SK-N-SH (cell line): Measurements from ENCODE around the gene KCTD21. TPM values are rescaled to one million over a fixed set of nuclear protein-coding genes. Genes with fewer than 3 reads are reported as not detected.

ENCODE experiments used
- CTCF ChIA-PET: fragments of 300-600, 350-600 bp; formaldehyde crosslinking; extraction: SDS; loops from one replicate; lab custom pipeline; 2021; lab: Yijun Ruan, JAX
- POLR2A ChIA-PET: fragments of 350-600 bp; sonication (Branson Sonifier 250); formaldehyde crosslinking; extraction: SDS; loops from one replicate; lab custom pipeline; 2020; ENCODE audit warnings: antibody characterized with exemption, inconsistent platforms; lab: Yijun Ruan, JAX
- DNase-seq: peaks from one replicate; pipeline ENCODE4 v3.0.0; 2012
- H2AFZ ChIP-seq: fragments of 200-600 bp; sonication (generic); 2 replicates; pipeline ENCODE4 v1.8.1; 2016; ENCODE audit warnings: antibody characterized with exemption, mild to moderate bottlenecking, low read depth
- H3F3A ChIP-seq: fragments of 200-600 bp; sonication (generic); replicated peaks from 2 replicates; pipeline ENCODE3; 2016; ENCODE audit warnings: antibody characterized with exemption, mild to moderate bottlenecking; ENCODE audit not compliant: insufficient read depth
- H3K27ac ChIP-seq, 2 experiments: fragments of 200-500 bp in 1 of 2; fragments of 200-600 bp in 1 of 2; sonication (Bioruptor generic) in 1 of 2; sonication (generic), shearing (Covaris generic) in 1 of 2; 2 replicates each; pipeline versions ENCODE4 v1.5.1 to v1.6.1; 2014 to 2016; ENCODE audit warnings: low read depth in 2 of 2, inconsistent platforms in 1 of 2, low read length in 1 of 2, mild to moderate bottlenecking in 1 of 2, mixed read lengths in 1 of 2
- H3K27me3 ChIP-seq: fragments of 200-600 bp; sonication (generic), shearing (Covaris generic); 2 replicates; pipeline ENCODE4 v1.6.1; 2016; ENCODE audit warnings: mixed run types; ENCODE audit not compliant: insufficient read depth
- H3K36me3 ChIP-seq, 2 experiments: fragments of 200-500 bp in 1 of 2; fragments of 200-600 bp in 1 of 2; sonication (Bioruptor generic) in 1 of 2; sonication (generic) in 1 of 2; replicated peaks in 1 of 2; 2 replicates each; pipeline versions ENCODE3 to v1.5.1; 2014 to 2016; ENCODE audit warnings: low read length in 1 of 2, mild to moderate bottlenecking in 1 of 2; ENCODE audit not compliant: insufficient read depth in 2 of 2, control insufficient read depth in 1 of 2
- H3K4me1 ChIP-seq, 2 experiments: fragments of 200-500 bp in 1 of 2; fragments of 200-600 bp in 1 of 2; sonication (Bioruptor generic) in 1 of 2; sonication (generic), shearing (Covaris generic) in 1 of 2; 2 replicates each; pipeline versions ENCODE4 v1.5.1 to v1.6.1; 2014 to 2016; ENCODE audit warnings: low read depth in 1 of 2, low read length in 1 of 2, mixed run types in 1 of 2; ENCODE audit not compliant: insufficient read depth in 2 of 2, control insufficient read depth in 1 of 2
- H3K4me2 ChIP-seq: fragments of 200-600 bp; sonication (generic), shearing (Covaris generic); 2 replicates; pipeline ENCODE4 v1.6.1; 2017; ENCODE audit warnings: mixed run types
- H3K4me3 ChIP-seq, 2 experiments: fragments of 200-500 bp in 1 of 2; fragments of 200-600 bp in 1 of 2; sonication (Bioruptor generic) in 1 of 2; sonication (generic), shearing (Covaris generic) in 1 of 2; 2 replicates each; pipeline versions ENCODE4 v1.5.1 to v1.8.1; 2014 to 2016; ENCODE audit warnings: low read depth in 2 of 2, inconsistent platforms in 1 of 2, low read length in 1 of 2, mild to moderate bottlenecking in 1 of 2, mixed read lengths in 1 of 2, moderate library complexity in 1 of 2
- H3K79me2 ChIP-seq: fragments of 200-600 bp; sonication (generic); 2 replicates; pipeline ENCODE4 v1.8.1; 2017; ENCODE audit warnings: mild to moderate bottlenecking; ENCODE audit not compliant: insufficient read depth
- H3K9ac ChIP-seq: fragments of 200-600 bp; sonication (generic); 2 replicates; pipeline ENCODE4 v1.6.1; 2017; ENCODE audit warnings: mixed run types
- H3K9me2 ChIP-seq: fragments of 200-600 bp; sonication (generic); 2 replicates; pipeline ENCODE4 v1.6.1; 2017; ENCODE audit warnings: mixed run types
- H3K9me3 ChIP-seq: fragments of 200-600 bp; sonication (generic); 2 replicates; pipeline ENCODE4 v1.6.1; 2017; ENCODE audit warnings: mixed run types, mild to moderate bottlenecking, moderate library complexity
- H4K20me1 ChIP-seq: fragments of 200-600 bp; sonication (generic); 2 replicates; pipeline ENCODE4 v1.6.1; 2017; ENCODE audit warnings: mild to moderate bottlenecking, mixed run types; ENCODE audit not compliant: insufficient read depth
- CHD2 ChIP-seq: fragments of 150-350 bp; IDR thresholded peaks from 2 replicates; pipeline ENCODE4 v1.6.1; 2018; ENCODE audit warnings: low read length; ENCODE audit not compliant: partially characterized antibody
- EP300 ChIP-seq, 2 experiments: IDR thresholded peaks; 2 replicates each; pipeline versions ENCODE4 v1.4.0 to v1.6.1; 2012; ENCODE audit warnings: borderline replicate concordance in 1 of 2, low read depth in 1 of 2, low read length in 1 of 2
- FOXM1 ChIP-seq: IDR thresholded peaks from 2 replicates; pipeline ENCODE4 v1.4.0; 2012; ENCODE audit warnings: low read depth, mild to moderate bottlenecking
- GABPA ChIP-seq: IDR thresholded peaks from 2 replicates; pipeline ENCODE4 v1.4.0; 2012; ENCODE audit warnings: low read depth, mild to moderate bottlenecking
- GATA2 ChIP-seq: sonication (generic); formaldehyde crosslinking; IDR thresholded peaks from 2 replicates; pipeline ENCODE4 v1.5.0; 2020; ENCODE audit warnings: mild to moderate bottlenecking, missing genetic modification reagents
- JUND ChIP-seq: IDR thresholded peaks from 2 replicates; pipeline ENCODE4 v1.4.0; 2012
- MAX ChIP-seq: IDR thresholded peaks from 2 replicates; pipeline ENCODE4 v1.4.0; 2012; ENCODE audit warnings: low read depth
- MEF2A ChIP-seq: IDR thresholded peaks from 2 replicates; pipeline ENCODE4 v1.4.0; 2012; ENCODE audit warnings: low read depth, borderline replicate concordance
- POLR2AphosphoS5 ChIP-seq: IDR thresholded peaks from 2 replicates; pipeline ENCODE4 v1.6.1; 2012; ENCODE audit warnings: low read depth, low read length
- RAD21 ChIP-seq: IDR thresholded peaks from 2 replicates; pipeline ENCODE4 v1.6.1; 2012; ENCODE audit warnings: mild to moderate bottlenecking, low read length
- RFX5 ChIP-seq: IDR thresholded peaks from 2 replicates; pipeline ENCODE4 v1.6.1; 2012; ENCODE audit warnings: mild to moderate bottlenecking, improper control_type of control experiment, low read length
- TEAD4 ChIP-seq: IDR thresholded peaks from 2 replicates; pipeline ENCODE4 v1.4.0; 2012; ENCODE audit warnings: mild to moderate bottlenecking, borderline replicate concordance; ENCODE audit not compliant: insufficient read depth
- YY1 ChIP-seq: IDR thresholded peaks from 2 replicates; pipeline ENCODE4 v1.4.0; 2012; ENCODE audit warnings: low read depth, mild to moderate bottlenecking
- WGBS: methylation state at CpG from one replicate; pipeline ENCODE4 v1.1.6; 2017; ENCODE audit warnings: low lambda C conversion rate; 5-methylcytosine and 5-hydroxymethylcytosine counted together
- polyA plus RNA-seq, 3 experiments: library from polyadenylated mRNA; depleted of rRNA; stranded (reverse); fragments of >200 nt; gene quantifications; 2 replicates each; pipeline ENCODE4 v1.2.3, GENCODE V29; 2012
- TF ChIP-seq, protein P1 (sequence below): IDR thresholded peaks from 2 replicates; pipeline ENCODE4; 2012
- TF ChIP-seq, protein P2 (sequence below): IDR thresholded peaks from 2 replicates; pipeline ENCODE4 v1.6.1; 2012; ENCODE audit warnings: mild to moderate bottlenecking, low read depth, low read length, moderate library complexity

KCTD21 gene
- polyA plus RNA-seq, 1 of the 3 experiments (the other 2 are of a cell fraction): 5.0 TPM

GRCh38 chr11:78190871-78191538 is 2.6 kb upstream of the KCTD21 start:
- DNase-seq: no peak
- H3K9me3 ChIP-seq: no peaks in the 10 kb centered on the region
- H3K79me2 ChIP-seq: peaks cover 74% of the 10 kb centered on the region
- no peaks in the 10 kb centered on the region for H3K9me2 ChIP-seq
- H3K4me3 ChIP-seq: no peak overlapping the region
- no peaks in the 10 kb centered on the region for H3K36me3 ChIP-seq
- TF ChIP-seq MAX: no peak
- TF ChIP-seq, protein P1, sequence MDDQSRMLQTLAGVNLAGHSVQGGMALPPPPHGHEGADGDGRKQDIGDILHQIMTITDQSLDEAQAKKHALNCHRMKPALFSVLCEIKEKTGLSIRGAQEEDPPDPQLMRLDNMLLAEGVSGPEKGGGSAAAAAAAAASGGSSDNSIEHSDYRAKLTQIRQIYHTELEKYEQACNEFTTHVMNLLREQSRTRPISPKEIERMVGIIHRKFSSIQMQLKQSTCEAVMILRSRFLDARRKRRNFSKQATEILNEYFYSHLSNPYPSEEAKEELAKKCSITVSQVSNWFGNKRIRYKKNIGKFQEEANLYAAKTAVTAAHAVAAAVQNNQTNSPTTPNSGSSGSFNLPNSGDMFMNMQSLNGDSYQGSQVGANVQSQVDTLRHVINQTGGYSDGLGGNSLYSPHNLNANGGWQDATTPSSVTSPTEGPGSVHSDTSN: no peak
- no peak for TF ChIP-seq YY1
- no peak for TF ChIP-seq JUND
- TF ChIP-seq, protein P2, sequence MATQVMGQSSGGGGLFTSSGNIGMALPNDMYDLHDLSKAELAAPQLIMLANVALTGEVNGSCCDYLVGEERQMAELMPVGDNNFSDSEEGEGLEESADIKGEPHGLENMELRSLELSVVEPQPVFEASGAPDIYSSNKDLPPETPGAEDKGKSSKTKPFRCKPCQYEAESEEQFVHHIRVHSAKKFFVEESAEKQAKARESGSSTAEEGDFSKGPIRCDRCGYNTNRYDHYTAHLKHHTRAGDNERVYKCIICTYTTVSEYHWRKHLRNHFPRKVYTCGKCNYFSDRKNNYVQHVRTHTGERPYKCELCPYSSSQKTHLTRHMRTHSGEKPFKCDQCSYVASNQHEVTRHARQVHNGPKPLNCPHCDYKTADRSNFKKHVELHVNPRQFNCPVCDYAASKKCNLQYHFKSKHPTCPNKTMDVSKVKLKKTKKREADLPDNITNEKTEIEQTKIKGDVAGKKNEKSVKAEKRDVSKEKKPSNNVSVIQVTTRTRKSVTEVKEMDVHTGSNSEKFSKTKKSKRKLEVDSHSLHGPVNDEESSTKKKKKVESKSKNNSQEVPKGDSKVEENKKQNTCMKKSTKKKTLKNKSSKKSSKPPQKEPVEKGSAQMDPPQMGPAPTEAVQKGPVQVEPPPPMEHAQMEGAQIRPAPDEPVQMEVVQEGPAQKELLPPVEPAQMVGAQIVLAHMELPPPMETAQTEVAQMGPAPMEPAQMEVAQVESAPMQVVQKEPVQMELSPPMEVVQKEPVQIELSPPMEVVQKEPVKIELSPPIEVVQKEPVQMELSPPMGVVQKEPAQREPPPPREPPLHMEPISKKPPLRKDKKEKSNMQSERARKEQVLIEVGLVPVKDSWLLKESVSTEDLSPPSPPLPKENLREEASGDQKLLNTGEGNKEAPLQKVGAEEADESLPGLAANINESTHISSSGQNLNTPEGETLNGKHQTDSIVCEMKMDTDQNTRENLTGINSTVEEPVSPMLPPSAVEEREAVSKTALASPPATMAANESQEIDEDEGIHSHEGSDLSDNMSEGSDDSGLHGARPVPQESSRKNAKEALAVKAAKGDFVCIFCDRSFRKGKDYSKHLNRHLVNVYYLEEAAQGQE: no peak
- TF ChIP-seq POLR2AphosphoS5: no peak
- TF ChIP-seq FOXM1: no peak
- no peak for TF ChIP-seq RAD21
- TF ChIP-seq TEAD4: no peak
- TF ChIP-seq GATA2 (CRISPR knock-in tag): no peak
- no peak for TF ChIP-seq MEF2A
- no peak for TF ChIP-seq EP300 (IDR thresholded peaks at IDR 0.05; ENCODE audit: borderline replicate concordance in 1 of 2, low read depth in 1 of 2, low read length in 1 of 2)
- no peak for TF ChIP-seq GABPA
- no peak for TF ChIP-seq CHD2
- no peak for TF ChIP-seq RFX5
- H3K9ac ChIP-seq: no peak overlapping the region
- no peak overlapping the region for H3K27ac ChIP-seq
- peak overlapping the region; percentile 86; the same call in 1 of the 2 replicates for H3K4me2 ChIP-seq
- H4K20me1 ChIP-seq: 0 out of 2 replicates have a peak, but pooled peaks cover 10% of the 10 kb centered on the region
- no peaks in the 10 kb centered on the region for H3K27me3 ChIP-seq
- WGBS: 91% methylated on average over 11 of the region's 14 CpGs
- CTCF ChIA-PET: interaction anchor here (1.6 to 3.2 kb wide), 2 partner anchors 227 to 373 kb away, joined by 3 to 12 read pairs; partner anchors contain the start of gene GAB2
- H3F3A ChIP-seq: peaks cover 5% of the 10 kb centered on the region
- peaks cover 12 to 32% of the 10 kb centered on the region in 2 experiments; a peak in 3 of 4 replicates for H3K4me1 ChIP-seq
- POLR2A ChIA-PET: no interaction called here
- H2AFZ ChIP-seq: no peak overlapping the region
